ENCODE results near the gene ADGRV1. TPM values are rescaled to one million over a fixed set of nuclear protein-coding genes. Genes with fewer than 3 reads are reported as not detected.
"Not testable (repeated sequence)": the region's sequence is repeated elsewhere in the genome, so short reads cannot be mapped to it uniquely, and the experiment has no call there.

The ADGRV1 gene
- total and polyA plus RNA-seq, 12 donors: 129 to 2,577 (median 695) TPM

DNA sequence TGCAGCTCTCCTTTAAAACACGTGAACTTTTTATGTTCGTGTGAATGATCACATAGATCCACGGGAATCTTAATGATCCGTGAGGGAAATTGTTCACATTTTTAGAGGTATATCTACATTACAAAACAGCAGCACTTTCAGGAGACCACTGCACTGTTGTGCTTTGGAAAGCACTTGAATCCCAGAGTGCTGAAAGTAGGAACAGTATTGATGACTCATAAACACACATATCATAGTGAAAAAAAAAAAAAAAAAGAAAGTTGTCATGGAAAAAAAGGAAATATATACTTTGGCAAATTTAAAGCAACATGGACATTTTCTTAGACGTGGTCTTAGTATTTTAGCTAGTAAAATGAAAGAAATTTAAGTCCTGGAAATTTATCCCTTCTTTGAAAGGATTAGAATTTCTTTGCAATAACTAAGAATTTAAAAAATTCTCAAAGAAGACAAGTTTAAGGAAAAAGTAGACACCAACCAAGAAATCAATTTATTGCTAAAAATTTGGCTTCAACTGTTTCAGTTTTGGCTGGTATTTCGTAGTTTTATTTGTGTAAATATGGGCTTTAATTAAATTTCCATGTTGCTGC, 55.4 kb downstream of the ADGRV1 start:
- H3K4me1 ChIP-seq (replicated peaks in 1 of 2): no peaks in the 10 kb centered on the region
- H3K9me3 ChIP-seq (replicated peaks in 1 of 3): no peaks in the 10 kb centered on the region
- DNase-seq: no peak
- H3K36me3 ChIP-seq (replicated peaks in 1 of 2): no peaks in the 10 kb centered on the region
- H3K27me3 ChIP-seq: no peaks in the 10 kb centered on the region
- H3K27ac ChIP-seq: no peak overlapping the region
- TF ChIP-seq, protein P1, sequence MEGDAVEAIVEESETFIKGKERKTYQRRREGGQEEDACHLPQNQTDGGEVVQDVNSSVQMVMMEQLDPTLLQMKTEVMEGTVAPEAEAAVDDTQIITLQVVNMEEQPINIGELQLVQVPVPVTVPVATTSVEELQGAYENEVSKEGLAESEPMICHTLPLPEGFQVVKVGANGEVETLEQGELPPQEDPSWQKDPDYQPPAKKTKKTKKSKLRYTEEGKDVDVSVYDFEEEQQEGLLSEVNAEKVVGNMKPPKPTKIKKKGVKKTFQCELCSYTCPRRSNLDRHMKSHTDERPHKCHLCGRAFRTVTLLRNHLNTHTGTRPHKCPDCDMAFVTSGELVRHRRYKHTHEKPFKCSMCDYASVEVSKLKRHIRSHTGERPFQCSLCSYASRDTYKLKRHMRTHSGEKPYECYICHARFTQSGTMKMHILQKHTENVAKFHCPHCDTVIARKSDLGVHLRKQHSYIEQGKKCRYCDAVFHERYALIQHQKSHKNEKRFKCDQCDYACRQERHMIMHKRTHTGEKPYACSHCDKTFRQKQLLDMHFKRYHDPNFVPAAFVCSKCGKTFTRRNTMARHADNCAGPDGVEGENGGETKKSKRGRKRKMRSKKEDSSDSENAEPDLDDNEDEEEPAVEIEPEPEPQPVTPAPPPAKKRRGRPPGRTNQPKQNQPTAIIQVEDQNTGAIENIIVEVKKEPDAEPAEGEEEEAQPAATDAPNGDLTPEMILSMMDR (IDR thresholded peaks at IDR 0.05): no peak
- TF ChIP-seq POLR2A (IDR thresholded peaks at IDR 0.05): no peak
- 51 to 69% (median 63%) methylated on average over 6 of the region's 6 CpGs for WGBS, 4 donors
- H3K4me3 ChIP-seq: no peak overlapping the region
- intact Hi-C loops (cut with DNase I): no loop called here

DNA sequence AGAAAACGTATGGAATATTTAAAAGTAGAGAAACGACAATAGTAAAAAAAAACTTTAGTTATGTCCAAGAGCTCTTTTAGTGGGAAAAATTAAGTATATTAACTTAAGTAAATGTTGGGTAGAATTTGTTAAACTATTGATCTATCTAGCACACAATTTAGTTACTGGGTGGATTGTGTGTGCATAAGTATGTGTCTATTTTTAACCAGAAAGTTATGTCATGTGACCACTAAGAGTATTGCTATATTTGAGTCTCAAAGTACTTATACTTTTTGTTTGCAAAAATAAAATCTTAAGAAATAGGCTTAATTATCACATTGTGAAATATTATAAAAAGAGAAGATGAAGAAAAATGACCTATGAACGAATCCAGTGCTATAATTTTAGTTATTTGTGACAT, 56.8 kb downstream of the ADGRV1 start:
- Histone ChIP-seq H3K4me1 (replicated peaks in 1 of 2) (no peaks in the 10 kb centered on the region), H3K36me3 (replicated peaks in 1 of 2) (no peaks in the 10 kb centered on the region), H3K4me3 (no peak overlapping the region), H3K27ac (no peak overlapping the region), H3K27me3 (no peaks in the 10 kb centered on the region), H3K9me3 (replicated peaks in 1 of 3) (no peaks in the 10 kb centered on the region)
- no peak for TF ChIP-seq POLR2A (IDR thresholded peaks at IDR 0.05)
- TF ChIP-seq, protein P1 (IDR thresholded peaks at IDR 0.05): no peak
- no peak for DNase-seq
- 61 to 76% (median 68%) methylated on average over 3 of the region's 3 CpGs for WGBS, 4 donors
- intact Hi-C loops (cut with DNase I): no loop called here

DNA sequence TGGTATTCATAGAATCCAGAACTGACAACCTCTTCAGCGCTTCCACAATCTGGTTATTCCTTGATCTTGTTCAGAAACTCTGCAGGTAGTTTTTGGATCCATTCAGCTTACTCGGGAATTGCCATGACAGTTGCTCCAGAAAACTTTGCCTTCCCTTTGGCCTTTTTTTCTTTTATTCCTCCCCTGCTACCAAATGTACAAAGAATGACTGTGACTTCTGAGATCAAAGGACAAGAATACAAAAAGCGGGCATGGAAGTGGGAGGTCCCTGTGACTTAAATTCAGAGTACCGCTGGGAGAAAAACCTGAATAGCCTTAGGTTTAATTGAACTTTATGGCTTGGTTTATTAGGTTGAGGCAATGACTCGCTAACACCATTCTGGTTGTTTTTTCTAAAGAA, 59.5 kb downstream of the ADGRV1 start:
- no peak overlapping the region for H3K27ac ChIP-seq
- no peak for DNase-seq
- intact Hi-C loops (cut with DNase I): no loop called here
- H3K27me3 ChIP-seq: no peaks in the 10 kb centered on the region
- no peaks in the 10 kb centered on the region for H3K4me1 ChIP-seq (replicated peaks in 1 of 2)
- 70 to 81% (median 77%) methylated on average over 5 of the region's 5 CpGs for WGBS, 4 donors
- TF ChIP-seq, protein P1 (IDR thresholded peaks at IDR 0.05): no peak
- TF ChIP-seq POLR2A (IDR thresholded peaks at IDR 0.05): no peak
- no peaks in the 10 kb centered on the region for H3K9me3 ChIP-seq (replicated peaks in 1 of 3)
- H3K36me3 ChIP-seq (replicated peaks in 1 of 2): no peaks in the 10 kb centered on the region
- no peak overlapping the region for H3K4me3 ChIP-seq

DNA sequence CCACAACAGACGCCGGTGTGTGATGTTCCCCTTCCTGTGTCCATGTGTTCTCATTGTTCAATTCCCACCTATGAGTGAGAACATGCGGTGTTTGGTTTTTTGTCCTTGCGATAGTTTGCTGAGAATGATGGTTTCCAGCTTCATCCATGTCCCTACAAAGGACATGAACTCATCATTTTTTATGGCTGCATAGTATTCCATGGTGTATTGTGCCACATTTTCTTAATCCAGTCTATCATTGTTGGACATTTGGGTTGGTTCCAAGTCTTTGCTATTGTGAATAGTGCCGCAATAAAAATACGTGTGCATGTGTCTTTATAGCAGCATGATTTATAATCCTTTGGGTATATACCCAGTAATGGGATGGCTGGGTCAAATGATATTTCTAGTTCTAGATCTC, 61.2 kb downstream of the ADGRV1 start:
- H3K36me3 ChIP-seq (replicated peaks in 1 of 2); DNase-seq; H3K9me3 ChIP-seq (replicated peaks in 1 of 3); intact Hi-C loops (cut with DNase I); H3K4me1 ChIP-seq (replicated peaks in 1 of 2); H3K27me3 ChIP-seq; H3K27ac ChIP-seq; H3K4me3 ChIP-seq: not testable (repeated sequence)
- WGBS, 4 donors: 84 to 92% (median 88%) methylated on average over 2 to 6 of the region's 6 CpGs

DNA sequence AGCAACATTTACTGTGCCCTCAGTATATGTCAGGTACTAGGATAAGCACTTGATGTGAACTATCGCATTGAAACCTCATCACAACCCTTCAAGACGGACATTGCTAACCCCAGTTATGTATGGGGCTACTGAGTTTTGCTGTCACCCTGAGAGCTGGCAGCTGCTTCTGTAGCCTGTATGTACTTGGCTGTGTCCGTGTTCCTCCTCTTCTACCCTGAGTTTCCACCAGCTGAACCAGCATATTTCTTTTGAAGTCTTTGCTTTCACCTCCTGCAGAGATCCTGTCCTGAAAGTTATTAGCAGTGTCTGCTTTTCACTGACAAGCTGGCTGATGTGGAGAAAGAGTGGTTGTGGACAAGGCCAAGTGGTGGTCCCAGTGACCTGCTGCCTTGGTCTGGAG, 63.3 kb downstream of the ADGRV1 start:
- no peaks in the 10 kb centered on the region for H3K36me3 ChIP-seq (replicated peaks in 1 of 2)
- no peak overlapping the region for H3K4me3 ChIP-seq
- no peak for DNase-seq
- TF ChIP-seq, protein P1 (IDR thresholded peaks at IDR 0.05): no peak
- TF ChIP-seq POLR2A (IDR thresholded peaks at IDR 0.05): no peak
- H3K27me3 ChIP-seq: no peaks in the 10 kb centered on the region
- H3K9me3 ChIP-seq (replicated peaks in 1 of 3): no peaks in the 10 kb centered on the region
- no peaks in the 10 kb centered on the region for H3K4me1 ChIP-seq (replicated peaks in 1 of 2)
- WGBS, 4 donors: 69 to 93% (median 72%) methylated on average over 2 to 3 of the region's 3 CpGs
- no peak overlapping the region for H3K27ac ChIP-seq
- intact Hi-C loops (cut with DNase I): no loop called here
